Measurements from ENCODE around the gene RBBP5.

DNA sequence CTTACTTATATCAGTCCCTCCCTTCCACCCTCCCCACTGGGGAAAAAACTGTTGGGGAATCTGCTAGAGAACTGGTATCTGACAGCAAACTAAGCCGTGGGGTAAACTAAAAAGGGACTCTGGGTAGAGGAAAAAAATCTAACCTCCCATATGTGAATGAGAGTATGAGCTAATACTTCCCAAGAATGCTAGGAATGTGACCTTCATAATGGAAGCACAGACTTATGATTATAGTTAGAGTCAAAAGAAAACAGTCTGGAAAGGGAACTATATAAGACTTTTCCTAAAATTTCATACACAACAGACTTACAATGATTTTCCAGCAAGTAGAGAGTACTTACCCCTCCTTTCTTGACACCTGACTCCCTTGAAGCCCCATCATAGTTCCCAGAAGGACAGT, 23.0 kb upstream of the RBBP5 start:
- TF ChIP-seq, protein P1, sequence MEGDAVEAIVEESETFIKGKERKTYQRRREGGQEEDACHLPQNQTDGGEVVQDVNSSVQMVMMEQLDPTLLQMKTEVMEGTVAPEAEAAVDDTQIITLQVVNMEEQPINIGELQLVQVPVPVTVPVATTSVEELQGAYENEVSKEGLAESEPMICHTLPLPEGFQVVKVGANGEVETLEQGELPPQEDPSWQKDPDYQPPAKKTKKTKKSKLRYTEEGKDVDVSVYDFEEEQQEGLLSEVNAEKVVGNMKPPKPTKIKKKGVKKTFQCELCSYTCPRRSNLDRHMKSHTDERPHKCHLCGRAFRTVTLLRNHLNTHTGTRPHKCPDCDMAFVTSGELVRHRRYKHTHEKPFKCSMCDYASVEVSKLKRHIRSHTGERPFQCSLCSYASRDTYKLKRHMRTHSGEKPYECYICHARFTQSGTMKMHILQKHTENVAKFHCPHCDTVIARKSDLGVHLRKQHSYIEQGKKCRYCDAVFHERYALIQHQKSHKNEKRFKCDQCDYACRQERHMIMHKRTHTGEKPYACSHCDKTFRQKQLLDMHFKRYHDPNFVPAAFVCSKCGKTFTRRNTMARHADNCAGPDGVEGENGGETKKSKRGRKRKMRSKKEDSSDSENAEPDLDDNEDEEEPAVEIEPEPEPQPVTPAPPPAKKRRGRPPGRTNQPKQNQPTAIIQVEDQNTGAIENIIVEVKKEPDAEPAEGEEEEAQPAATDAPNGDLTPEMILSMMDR (IDR thresholded peaks at IDR 0.05; ENCODE audit: poor library complexity, severe bottlenecking): no peak
- TF ChIP-seq RAD21 (conservative IDR thresholded peaks at IDR 0.05) (no peak), SMC3 (conservative IDR thresholded peaks at IDR 0.05; ENCODE audit: poor library complexity) (no peak), POLR2AphosphoS5 (IDR thresholded peaks at IDR 0.05) (no peak)
- TF ChIP-seq, protein P2, sequence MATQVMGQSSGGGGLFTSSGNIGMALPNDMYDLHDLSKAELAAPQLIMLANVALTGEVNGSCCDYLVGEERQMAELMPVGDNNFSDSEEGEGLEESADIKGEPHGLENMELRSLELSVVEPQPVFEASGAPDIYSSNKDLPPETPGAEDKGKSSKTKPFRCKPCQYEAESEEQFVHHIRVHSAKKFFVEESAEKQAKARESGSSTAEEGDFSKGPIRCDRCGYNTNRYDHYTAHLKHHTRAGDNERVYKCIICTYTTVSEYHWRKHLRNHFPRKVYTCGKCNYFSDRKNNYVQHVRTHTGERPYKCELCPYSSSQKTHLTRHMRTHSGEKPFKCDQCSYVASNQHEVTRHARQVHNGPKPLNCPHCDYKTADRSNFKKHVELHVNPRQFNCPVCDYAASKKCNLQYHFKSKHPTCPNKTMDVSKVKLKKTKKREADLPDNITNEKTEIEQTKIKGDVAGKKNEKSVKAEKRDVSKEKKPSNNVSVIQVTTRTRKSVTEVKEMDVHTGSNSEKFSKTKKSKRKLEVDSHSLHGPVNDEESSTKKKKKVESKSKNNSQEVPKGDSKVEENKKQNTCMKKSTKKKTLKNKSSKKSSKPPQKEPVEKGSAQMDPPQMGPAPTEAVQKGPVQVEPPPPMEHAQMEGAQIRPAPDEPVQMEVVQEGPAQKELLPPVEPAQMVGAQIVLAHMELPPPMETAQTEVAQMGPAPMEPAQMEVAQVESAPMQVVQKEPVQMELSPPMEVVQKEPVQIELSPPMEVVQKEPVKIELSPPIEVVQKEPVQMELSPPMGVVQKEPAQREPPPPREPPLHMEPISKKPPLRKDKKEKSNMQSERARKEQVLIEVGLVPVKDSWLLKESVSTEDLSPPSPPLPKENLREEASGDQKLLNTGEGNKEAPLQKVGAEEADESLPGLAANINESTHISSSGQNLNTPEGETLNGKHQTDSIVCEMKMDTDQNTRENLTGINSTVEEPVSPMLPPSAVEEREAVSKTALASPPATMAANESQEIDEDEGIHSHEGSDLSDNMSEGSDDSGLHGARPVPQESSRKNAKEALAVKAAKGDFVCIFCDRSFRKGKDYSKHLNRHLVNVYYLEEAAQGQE (IDR thresholded peaks at IDR 0.05; ENCODE audit: borderline replicate concordance): no peak

Data from neural cell (in vitro differentiated cells).